Measurements from ENCODE around the gene TDRD7.

DNA sequence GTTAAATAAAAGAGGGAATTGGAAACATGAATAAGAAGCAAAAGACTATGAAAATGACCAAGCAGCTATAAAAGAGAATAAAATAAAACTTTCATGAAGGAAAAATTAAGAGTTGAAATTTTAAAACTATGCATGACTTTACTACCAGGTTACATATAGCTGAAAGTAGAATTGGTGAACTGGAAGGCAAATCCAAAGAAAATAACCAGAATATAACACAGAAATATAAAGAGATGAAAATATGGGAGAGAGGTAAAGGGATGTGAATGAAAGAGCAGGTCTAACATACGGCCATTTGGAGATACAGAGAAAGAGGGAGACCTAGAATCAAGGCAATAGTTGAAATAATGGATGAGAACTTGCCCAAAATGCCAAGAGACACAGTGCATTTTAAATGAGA, 42.9 kb upstream of the TDRD7 start:
- TF ChIP-seq CTCF (IDR thresholded peaks at IDR 0.05) (no peak), EZH2 (IDR thresholded peaks at IDR 0.05) (no peak)

Measured in neural progenitor cell (in vitro differentiated cells).